NCI-H2196 treated with DMSO at 0.1 percent for 48 hours (cell line): ENCODE data around the gene BMP15.

ENCODE experiments used
- DNase-seq: peaks from one replicate; lab custom pipeline; 2025; ENCODE audit not compliant: unreplicated experiment; lab: John Stamatoyannopoulos, UW

BMP15 gene

GRCh38 chrX:50910685-50911176 is at the start of gene BMP15:
BMP15 (plus strand) TSS chrX:50910735; CDS start chrX:50910784, 49 bp downstream.
- no peak for DNase-seq

DNA sequence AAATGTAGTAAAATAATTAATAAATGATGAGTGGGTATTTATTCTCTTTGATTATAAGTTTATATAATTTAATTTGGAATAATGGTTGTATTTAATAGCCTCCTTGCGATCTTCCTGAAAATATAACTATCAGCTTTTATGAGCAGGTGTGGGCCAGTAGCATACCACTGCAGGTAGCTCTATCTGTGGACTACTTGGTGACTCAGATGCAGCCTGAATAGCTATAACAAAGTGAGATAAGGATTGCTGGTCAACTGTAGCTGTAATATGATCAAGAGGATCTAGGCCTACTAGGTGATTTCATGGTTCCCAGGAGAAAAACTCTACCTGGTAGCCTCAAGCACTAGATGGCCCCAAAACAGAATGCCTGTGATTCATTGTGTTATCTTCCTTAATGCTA is 47.1 kb upstream of the BMP15 start:
- no peak for DNase-seq

DNA sequence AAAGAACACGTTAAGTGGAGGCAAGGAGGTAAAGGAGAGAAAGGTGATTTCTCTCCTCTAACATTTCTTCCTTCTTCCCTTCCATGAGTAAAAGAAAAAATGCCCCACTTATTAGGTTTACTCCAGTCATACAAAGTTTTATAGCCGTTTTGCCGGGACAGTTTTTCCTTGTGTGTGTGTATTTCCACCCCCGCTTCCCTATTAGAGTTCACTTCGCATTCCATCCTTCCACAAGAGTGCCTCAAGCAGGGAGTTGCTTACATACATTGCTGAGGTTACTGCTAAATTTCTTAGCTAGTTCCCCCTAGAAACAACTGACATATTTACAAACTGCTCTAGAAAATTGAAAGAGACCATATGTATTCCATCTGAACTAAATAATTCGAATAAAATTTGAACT is 45.2 kb upstream of the BMP15 start:
- no peak for DNase-seq

GRCh38 chrX:50871922-50872453 is 38.5 kb upstream of the BMP15 start:
- DNase-seq = no peak

DNA sequence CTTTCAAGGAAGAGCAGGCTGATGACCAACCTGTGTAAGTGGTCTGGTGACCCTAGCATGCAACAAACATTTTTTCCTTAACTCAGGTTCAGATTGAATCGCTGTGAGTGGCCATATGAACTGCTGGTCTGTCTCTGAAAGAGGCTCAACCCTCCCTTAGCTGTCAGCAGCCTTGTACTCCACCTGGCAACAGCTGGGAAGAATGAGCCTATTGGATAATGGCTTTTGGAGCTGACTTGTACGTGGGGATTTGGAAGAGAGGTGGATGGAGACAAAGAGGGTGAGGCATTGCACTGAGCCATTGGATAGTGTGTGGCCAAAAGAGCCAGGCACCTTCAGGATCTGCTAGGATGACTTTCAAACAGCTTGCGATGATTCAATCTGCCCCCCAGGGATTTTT is 35.7 kb upstream of the BMP15 start:
- DNase-seq = no peak

DNA sequence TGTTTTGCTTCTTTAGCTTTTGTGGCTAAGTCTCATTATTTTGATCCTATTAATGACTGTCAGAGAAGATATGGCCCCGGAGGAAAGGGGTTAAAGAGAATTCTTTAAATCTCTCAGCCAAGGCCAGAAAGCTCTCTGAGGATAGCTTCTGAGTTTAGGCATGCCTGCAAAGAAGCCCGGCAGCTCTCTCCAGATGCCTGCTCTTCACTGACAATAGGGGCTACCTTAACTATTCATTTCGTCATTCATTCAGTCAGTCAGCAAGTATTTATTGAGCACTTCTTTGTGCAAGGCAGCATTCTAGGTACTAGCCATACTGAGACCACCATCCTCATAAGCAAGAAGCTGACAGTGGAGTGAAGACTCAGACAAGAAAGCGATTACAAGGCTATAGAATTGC is 34.0 kb upstream of the BMP15 start:
- no peak for DNase-seq

DNA sequence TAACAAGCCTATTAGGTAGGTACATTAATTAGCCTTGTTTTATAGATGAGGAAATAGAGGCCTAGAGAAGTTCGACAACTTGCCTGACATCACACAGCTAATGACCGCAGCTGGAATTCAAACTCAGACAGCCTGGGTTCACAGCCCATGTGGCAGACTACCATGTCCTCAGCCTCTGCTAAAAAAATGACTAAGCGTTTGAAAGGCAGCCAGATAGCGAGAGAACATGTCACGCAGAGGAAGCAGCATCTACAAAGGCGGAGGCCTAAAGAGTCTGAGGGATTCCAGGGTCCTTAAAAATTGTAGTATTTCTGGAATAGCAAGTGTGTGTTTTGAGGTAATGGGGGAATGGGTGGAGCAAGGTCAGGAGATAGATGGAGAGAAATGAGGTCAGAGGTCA is 33.2 kb upstream of the BMP15 start:
- DNase-seq = no peak

- no peak for DNase-seq
Observed at GRCh38 chrX:50881028-50881427, 29.5 kb upstream of the BMP15 start.

GRCh38 chrX:50888884-50889283 is 21.7 kb upstream of the BMP15 start:
- no peak for DNase-seq

DNA sequence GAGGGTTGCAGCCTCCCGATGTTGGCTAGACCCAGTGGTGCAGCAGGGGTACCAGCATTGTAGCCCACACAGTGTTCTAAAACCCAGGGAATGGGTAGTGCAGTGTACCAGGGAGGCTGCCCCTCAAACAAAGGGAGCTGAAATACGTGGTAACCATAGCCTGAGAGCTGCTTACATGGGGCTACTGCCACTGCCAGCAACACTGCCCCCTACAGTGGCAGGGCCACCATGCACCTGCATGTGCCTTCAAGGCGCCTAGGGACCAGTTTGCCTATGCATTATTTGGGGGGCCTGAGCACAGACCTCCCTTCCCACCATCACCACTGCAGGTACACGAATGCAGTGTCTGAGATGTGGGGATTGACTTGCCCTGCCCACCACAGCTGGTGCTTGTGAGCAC is 21.0 kb upstream of the BMP15 start:
- DNase-seq = no peak

DNA sequence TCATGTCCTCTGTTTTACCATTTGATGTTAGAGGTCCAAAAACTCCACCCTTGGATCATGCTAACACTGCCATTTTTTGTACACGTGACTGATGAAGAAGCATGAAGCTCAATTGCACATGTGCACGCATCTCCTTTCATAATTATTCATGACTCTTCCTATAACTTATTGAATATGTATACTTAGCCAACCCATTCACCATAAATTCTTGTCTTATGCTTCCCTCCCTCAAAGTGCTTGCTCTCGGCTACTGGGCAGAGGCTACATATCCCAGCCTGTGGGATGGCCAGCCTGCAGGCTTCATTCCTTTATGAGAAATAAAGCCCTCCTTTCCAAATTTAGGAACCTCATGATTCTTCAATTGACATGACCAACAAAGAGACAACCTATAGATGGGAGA is 17.5 kb upstream of the BMP15 start:
- no peak for DNase-seq

DNA sequence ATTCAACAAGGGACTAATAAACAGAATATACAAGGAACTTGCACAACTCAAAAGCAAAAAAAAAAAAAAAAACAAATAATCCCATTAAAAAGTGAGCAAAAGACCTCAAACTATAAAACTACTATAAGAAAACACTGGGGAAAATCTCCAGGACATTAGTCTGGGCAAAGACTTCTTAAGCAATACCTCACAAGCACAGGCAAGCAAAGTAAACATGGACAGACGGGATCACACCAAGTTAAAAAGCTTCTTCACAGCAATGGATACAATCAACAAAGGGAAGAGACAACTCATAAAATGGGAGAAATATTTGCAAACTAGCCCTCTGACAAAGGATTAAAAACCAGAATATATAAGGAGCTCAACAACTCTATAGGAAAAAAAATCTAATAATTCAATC is 17.1 kb upstream of the BMP15 start:
- no peak for DNase-seq

GRCh38 chrX:50905334-50905733 is 5.2 kb upstream of the BMP15 start:
- no peak for DNase-seq

- DNase-seq = no peak
Observed at GRCh38 chrX:50913520-50913919, 3.0 kb downstream of the BMP15 start.

GRCh38 chrX:50920132-50920531 is 9.6 kb downstream of the BMP15 start:
- no peak for DNase-seq

GRCh38 chrX:50927127-50927526 is 16.6 kb downstream of the BMP15 start:
- DNase-seq = no peak

DNA sequence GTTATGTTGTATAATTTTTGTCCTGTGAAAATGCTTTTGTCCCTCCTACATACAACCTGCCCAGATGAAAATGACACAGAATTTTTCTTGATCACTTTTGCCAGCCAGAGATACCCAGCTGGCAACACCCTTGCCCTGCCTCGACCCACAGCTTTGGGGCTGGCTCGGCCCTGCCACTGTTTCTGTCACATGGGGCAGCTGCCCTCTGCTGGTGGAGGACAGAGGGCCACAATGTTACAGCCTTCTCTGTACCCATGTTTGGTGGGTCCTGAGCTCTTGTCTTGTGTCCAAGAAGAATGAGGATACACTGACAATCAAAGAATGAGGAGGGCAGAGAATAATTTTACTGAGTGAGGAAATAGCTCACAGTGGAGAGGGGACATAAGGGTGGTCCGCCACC is 31.1 kb downstream of the BMP15 start:
- DNase-seq = no peak

GRCh38 chrX:50942471-50942870 is 31.9 kb downstream of the BMP15 start:
- DNase-seq = no peak

- no peak for DNase-seq
Observed at GRCh38 chrX:50952406-50952805, 41.9 kb downstream of the BMP15 start.

- DNase-seq = no peak
Observed at GRCh38 chrX:50953832-50954231, 43.3 kb downstream of the BMP15 start.

- no peak for DNase-seq
Observed at GRCh38 chrX:50962156-50962555, 51.6 kb downstream of the BMP15 start.

DNA sequence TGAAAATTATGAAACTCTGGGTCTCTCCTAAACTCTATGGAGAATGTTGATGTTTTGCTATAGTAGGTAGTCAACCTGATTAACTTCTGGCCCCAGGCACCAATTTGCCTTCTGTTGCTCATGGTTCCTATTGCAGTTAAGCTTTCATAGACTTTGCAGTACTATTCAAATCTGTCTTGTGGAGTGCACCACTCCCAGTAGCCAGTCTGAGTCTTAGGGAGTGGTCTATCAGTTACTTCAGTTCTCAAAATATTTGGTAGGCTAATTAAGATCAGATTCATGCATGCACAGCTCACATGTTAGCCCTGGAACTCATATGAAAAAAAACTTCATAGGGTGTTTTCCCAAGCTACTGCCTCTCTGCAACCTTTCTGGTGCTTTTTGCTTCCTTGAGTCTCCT is 53.3 kb downstream of the BMP15 start:
- no peak for DNase-seq
